Keratinocyte (primary cell): Measurements from ENCODE around the gene NHLRC1.

Experiments
- EZH2 ChIP-seq: IDR thresholded peaks from one replicate; pipeline ENCODE4 v1.6.1; 2012; ENCODE audit warnings: inconsistent platforms, mild to moderate bottlenecking, low read length, moderate library complexity
- TF ChIP-seq, protein P1 (sequence below), 3 experiments: IDR thresholded peaks in 1 of 3; conservative IDR thresholded peaks in 1 of 3; optimal IDR thresholded peaks in 1 of 3; 2 replicates in 2 of 3; 3 replicates in 1 of 3; pipeline versions ENCODE3 to v1.5.1; 2011; ENCODE audit warnings: low read length in 3 of 3, mild to moderate bottlenecking in 3 of 3, moderate library complexity in 2 of 3, control low read depth in 1 of 3, inconsistent platforms in 1 of 3; ENCODE audit not compliant: insufficient read depth in 2 of 3; ENCODE audit errors: extremely low read depth in 1 of 3

- TF ChIP-seq, protein P1, sequence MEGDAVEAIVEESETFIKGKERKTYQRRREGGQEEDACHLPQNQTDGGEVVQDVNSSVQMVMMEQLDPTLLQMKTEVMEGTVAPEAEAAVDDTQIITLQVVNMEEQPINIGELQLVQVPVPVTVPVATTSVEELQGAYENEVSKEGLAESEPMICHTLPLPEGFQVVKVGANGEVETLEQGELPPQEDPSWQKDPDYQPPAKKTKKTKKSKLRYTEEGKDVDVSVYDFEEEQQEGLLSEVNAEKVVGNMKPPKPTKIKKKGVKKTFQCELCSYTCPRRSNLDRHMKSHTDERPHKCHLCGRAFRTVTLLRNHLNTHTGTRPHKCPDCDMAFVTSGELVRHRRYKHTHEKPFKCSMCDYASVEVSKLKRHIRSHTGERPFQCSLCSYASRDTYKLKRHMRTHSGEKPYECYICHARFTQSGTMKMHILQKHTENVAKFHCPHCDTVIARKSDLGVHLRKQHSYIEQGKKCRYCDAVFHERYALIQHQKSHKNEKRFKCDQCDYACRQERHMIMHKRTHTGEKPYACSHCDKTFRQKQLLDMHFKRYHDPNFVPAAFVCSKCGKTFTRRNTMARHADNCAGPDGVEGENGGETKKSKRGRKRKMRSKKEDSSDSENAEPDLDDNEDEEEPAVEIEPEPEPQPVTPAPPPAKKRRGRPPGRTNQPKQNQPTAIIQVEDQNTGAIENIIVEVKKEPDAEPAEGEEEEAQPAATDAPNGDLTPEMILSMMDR (optimal IDR thresholded peaks at IDR 0.05 in 1 of 3, IDR thresholded peaks at IDR 0.05 in 1 of 3, conservative IDR thresholded peaks at IDR 0.05 in 1 of 3; ENCODE audit: extremely low read depth in 1 of 3, insufficient read depth in 2 of 3, low read length in 3 of 3) = no peak
- no peak for TF ChIP-seq EZH2
Observed at GRCh38 chr6:18139935-18140621, 17.6 kb upstream of the NHLRC1 start.
